ENCODE measurements around the gene TMEM179. TPM values are rescaled to one million over a fixed set of nuclear protein-coding genes. Genes with fewer than 3 reads are reported as not detected.

The TMEM179 gene
- total and polyA plus RNA-seq, 2 donors (not counting 3 experiments of a cell fraction or from before 2014, with no cell fraction given): 0.14 TPM; not detected in 1

GRCh38 chr14:104550340-104550860, 54.2 kb downstream of the TMEM179 start:
- Histone ChIP-seq H3K9me3 (replicated peaks; ENCODE audit: control insufficient read depth, insufficient read depth, low read length) (no peaks in the 10 kb centered on the region), H3K4me2 (ENCODE audit: insufficient read depth, low read length) (no peak overlapping the region), H3K27me3 (ENCODE audit: control insufficient read depth in 2 of 2, insufficient read depth in 2 of 2, low read length in 2 of 2) (no peaks in the 10 kb centered on the region), H3K79me2 (ENCODE audit: control insufficient read depth, insufficient read depth, low read length) (no peaks in the 10 kb centered on the region), H3K9me1 (replicated peaks; ENCODE audit: control insufficient read depth, extremely low read depth, insufficient read depth, low read length) (no peaks in the 10 kb centered on the region), H3K9ac (replicated peaks; ENCODE audit: extremely low read depth, insufficient read depth, low read length) (no peak overlapping the region), H4K20me1 (replicated peaks; ENCODE audit: control insufficient read depth, extremely low read depth, insufficient read depth, low read length) (no peaks in the 10 kb centered on the region), H3K36me3 (ENCODE audit: control insufficient read depth in 2 of 2, extremely low read depth in 1 of 2, insufficient read depth in 2 of 2, low read length in 2 of 2) (no peaks in the 10 kb centered on the region), H3K4me1 (ENCODE audit: control insufficient read depth, extremely low read depth, insufficient read depth, low read length) (no peaks in the 10 kb centered on the region), H2AFZ (ENCODE audit: low read depth, low read length) (no peak overlapping the region), H3K4me3 (replicated peaks in 1 of 3; ENCODE audit: insufficient read depth in 1 of 3, low read depth in 1 of 3, low read length in 3 of 3) (no peak overlapping the region), H3K27ac (ENCODE audit: insufficient read depth, low read depth, low read length) (no peak overlapping the region)
- dilution Hi-C loops (cut with MboI; ENCODE audit: extremely low pct_ligation_motif_present, low sequenced_read_pairs) (no loop called here), intact Hi-C loops (cut with micrococcal nuclease) (no loop called here)
- BruUV-seq (replicated peaks): no TSS peak
- CTCF ChIA-PET: interaction anchor here (1.4 to 1.5 kb wide), 2 partner anchors 14 to 413 kb away, joined by 3 to 4 read pairs; no protein-coding TSS in a partner anchor
- POLR2A ChIA-PET: no interaction called here
- FAIRE-seq (no peak), DNase-seq (ENCODE audit: low read depth, low spot score) (no peak)
- no peak for TF ChIP-seq MAX (IDR thresholded peaks at IDR 0.05; ENCODE audit: insufficient read depth, insufficient read length)
- TF ChIP-seq MYC (IDR thresholded peaks at IDR 0.05; ENCODE audit: low read depth, low read length): no peak
- no peak for TF ChIP-seq POLR2AphosphoS5 (IDR thresholded peaks at IDR 0.05; ENCODE audit: insufficient read depth, low read depth, low read length)
- TF ChIP-seq FOS (IDR thresholded peaks at IDR 0.05; ENCODE audit: borderline replicate concordance, insufficient read depth, low read length): no peak
- TF ChIP-seq CTCF (IDR thresholded peaks at IDR 0.05; ENCODE audit: extremely low read depth in 1 of 2, insufficient read depth in 1 of 2, low read depth in 1 of 2, low read length in 2 of 2): no peak

All from endothelial cell of umbilical vein (primary cell).